HG03060 (cell line): Measurements from ENCODE around the gene ANKRD39.
"Not testable (repeated sequence)": the region's sequence is repeated elsewhere in the genome, so short reads cannot be mapped to it uniquely, and the experiment has no call there.

ENCODE experiments used
- ATAC-seq: cut with Tn5 transposase; IDR thresholded peaks from one replicate; pipeline ENCODE4 v1.9.1; 2021; ENCODE audit warnings: low read depth, moderate number of reproducible peaks; ENCODE audit not compliant: unreplicated experiment

The ANKRD39 gene

DNA sequence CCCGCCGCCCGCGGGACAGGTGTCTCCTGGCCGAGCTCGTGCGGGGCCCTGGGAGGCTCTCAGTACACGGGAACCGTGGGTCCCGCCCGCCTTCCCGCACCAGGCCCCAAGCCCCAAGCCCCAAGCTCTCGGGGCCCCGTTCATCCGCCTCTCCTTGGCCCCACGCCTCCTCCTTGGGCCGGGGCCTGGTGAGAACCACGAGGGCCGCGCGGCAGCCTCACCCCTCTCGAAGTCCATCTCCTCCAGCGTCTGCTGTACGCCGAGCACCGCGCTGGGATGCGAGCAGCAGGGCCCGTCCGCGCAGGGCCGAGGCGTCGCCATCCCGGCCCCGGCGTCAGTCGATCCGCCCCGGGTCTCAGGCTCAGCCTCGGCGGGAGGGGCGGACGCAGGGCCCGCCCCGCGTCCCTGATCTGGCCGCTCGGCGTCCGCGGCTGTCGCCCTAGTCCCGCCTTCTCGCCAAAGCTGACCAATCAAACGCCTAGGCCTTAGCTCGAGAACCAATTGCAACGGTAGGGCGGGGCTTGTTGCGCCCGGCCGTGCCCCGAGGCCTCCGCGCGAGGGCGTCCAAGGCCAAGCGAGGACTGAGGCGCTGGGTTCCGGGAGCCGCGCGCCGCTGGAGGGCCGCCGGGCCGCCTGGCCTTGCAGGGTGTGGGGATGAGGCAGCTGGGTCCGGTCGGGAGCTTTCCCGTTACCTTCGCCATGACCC, at the start of gene ANKRD39:
Gene ANKRD39, minus strand, starts transcription at position 350 of the 706 bp plus-strand sequence. Its CDS starts 29 bp downstream, at position 321.
- ATAC-seq = peak; percentile 87

GRCh38 chr2:96906729-96907114, 48.9 kb upstream of the ANKRD39 start:
- no peak for ATAC-seq

- no peak for ATAC-seq
Measured at GRCh38 chr2:96903815-96904214, 46.0 kb upstream of the ANKRD39 start.

DNA sequence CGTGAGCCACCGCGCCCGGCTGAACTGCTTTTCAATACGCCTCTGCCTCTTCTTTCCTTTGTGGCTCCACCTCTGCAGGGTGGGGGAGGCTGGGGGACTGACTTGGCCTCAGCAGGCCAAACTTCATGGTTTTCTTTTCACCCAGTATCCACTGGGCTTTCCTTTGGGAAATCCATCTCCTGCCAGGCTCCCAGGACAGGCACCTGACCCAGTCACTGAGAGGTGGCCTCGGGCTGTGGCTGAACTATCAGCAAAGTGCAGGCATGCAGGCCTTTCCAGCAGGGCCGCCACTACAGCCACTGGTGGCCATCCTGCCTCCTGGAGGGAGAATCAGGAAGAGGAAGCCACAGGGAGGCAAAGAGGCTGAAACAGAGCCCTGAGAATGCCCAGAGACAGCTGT, 45.5 kb upstream of the ANKRD39 start:
- no peak for ATAC-seq

DNA sequence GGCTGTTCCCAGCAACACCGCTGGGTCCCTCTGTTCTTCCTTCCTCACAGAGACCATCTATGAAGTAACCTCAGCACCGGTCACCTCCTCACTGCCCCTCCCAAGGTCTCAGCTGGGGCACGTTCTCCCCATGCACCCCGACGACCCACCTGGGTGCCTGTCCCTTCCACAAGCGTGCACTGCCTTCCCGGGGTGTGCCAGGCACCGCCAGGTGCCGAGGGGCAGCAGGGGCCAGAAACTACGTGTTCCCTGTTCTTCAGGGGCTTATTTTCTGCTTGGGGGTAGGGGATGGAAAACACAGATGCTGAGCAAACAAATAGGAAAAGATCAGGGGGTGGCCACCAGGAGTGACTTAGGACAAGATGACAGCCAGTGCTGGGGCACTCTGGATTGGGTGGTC, 42.4 kb upstream of the ANKRD39 start:
- no peak for ATAC-seq

DNA sequence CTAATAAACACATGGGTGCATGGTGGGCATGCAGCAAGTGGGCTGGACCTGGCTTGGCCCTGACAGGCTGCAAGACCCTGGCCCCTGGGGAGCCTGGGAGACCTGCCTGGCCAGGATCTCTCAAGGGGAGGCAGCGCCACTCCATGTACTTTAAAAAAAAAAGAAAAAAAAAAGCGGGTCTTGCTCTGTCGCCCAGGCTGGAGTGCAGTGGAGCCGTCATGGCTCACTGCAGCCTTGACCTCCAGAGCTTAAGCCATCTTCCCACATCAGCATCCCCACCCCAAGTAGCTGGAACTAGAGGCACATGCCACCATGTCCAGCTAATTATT, 41.6 kb upstream of the ANKRD39 start:
- ATAC-seq = no peak

- no peak for ATAC-seq
Measured at GRCh38 chr2:96898641-96899412, 41.0 kb upstream of the ANKRD39 start.

DNA sequence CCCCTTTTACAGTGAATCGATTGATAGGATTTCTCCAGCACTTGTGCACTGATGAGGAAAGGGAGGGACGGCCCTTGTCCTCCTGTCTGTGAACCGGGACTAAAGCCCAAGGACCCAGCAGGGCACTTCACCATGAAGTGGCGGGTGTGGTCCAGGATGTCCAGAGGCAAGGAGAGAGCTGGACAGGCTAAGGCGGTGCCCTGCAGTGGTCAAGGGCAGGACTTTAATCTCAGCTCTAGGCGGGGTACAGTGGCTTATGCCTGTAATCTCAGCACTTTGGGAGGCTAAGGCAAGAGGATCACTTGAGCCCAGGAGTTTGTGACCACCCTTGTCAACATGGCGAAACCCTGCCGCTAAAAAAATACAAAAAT, 40.3 kb upstream of the ANKRD39 start:
- ATAC-seq = no peak

DNA sequence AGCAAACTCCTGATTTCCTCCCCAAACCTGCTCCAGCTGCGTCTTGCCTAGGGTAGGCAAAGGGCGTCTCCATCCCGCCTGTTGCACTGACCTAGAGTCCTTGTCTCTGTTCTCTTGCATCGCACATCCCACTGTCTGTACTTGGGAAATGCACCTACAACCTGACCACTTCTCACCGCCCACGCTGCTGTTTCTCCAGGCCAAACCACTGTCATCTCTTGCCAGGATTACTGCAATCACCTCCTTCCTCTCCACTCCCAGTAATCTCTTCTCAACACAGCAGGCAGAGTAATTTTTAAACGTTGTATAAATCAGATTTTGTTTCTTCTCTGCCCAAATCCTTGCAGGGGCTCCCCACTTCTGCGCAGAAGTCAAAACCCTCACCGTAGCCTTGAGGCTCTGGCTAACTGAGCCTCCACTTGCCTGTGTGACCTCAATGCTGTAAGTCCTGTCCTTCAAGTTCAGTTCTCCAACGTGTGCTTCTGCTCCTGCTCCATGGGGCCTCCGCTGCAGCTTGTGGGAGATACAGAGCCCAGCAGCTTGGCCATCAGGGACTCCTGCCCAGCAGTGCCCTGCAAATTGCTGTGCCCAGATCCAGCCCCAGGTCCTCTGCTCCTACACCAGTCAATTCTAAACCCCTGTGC, 39.8 kb upstream of the ANKRD39 start:
- ATAC-seq = no peak

- no peak for ATAC-seq
Measured at GRCh38 chr2:96895746-96896651, 38.2 kb upstream of the ANKRD39 start.

DNA sequence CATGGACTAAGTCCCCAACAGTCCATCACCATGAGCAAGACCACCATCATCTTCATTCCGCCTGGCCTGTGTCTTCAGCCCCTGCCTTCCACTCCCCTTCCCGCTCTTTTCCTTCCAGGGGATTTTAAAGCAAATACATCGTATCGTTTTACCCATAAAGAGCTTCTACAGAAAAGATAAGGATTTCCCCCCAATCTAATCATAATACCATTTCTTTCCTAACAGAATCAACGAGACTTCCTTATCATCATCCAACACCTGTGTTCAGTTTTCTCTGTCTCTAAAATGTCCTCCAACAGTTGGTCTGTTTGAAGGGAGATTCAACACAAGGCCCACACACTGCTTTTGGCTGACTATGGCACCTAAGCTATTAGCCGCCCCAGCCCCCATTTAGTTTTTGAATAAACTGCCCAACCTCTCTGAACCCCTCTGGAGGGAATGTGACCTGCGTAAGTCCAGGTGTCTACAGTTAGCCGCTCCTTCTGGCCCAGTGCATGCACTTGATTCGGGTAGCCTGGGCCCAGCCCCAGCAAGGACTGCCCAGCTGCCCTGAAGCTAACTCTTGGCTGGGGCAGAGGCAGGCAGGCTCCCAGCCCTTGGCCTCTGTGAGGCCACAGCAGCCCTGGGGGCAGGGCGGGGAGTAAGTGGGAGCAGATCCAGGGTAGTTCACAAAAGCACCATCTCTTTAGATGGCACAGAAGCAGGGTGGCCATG, 37.4 kb upstream of the ANKRD39 start:
- ATAC-seq = no peak

GRCh38 chr2:96894151-96894531, 36.3 kb upstream of the ANKRD39 start:
- ATAC-seq = no peak

GRCh38 chr2:96893289-96894150, 35.7 kb upstream of the ANKRD39 start:
- ATAC-seq = no peak

- ATAC-seq = no peak
Measured at GRCh38 chr2:96891591-96892333, 33.9 kb upstream of the ANKRD39 start.

GRCh38 chr2:96890726-96891385, 33.0 kb upstream of the ANKRD39 start:
- no peak for ATAC-seq

GRCh38 chr2:96890252-96890651, 32.4 kb upstream of the ANKRD39 start:
- no peak for ATAC-seq

GRCh38 chr2:96889502-96889901, 31.7 kb upstream of the ANKRD39 start:
- ATAC-seq = not testable (repeated sequence)
